ENCODE data around the gene SORBS2.

Gene SORBS2, protein sequence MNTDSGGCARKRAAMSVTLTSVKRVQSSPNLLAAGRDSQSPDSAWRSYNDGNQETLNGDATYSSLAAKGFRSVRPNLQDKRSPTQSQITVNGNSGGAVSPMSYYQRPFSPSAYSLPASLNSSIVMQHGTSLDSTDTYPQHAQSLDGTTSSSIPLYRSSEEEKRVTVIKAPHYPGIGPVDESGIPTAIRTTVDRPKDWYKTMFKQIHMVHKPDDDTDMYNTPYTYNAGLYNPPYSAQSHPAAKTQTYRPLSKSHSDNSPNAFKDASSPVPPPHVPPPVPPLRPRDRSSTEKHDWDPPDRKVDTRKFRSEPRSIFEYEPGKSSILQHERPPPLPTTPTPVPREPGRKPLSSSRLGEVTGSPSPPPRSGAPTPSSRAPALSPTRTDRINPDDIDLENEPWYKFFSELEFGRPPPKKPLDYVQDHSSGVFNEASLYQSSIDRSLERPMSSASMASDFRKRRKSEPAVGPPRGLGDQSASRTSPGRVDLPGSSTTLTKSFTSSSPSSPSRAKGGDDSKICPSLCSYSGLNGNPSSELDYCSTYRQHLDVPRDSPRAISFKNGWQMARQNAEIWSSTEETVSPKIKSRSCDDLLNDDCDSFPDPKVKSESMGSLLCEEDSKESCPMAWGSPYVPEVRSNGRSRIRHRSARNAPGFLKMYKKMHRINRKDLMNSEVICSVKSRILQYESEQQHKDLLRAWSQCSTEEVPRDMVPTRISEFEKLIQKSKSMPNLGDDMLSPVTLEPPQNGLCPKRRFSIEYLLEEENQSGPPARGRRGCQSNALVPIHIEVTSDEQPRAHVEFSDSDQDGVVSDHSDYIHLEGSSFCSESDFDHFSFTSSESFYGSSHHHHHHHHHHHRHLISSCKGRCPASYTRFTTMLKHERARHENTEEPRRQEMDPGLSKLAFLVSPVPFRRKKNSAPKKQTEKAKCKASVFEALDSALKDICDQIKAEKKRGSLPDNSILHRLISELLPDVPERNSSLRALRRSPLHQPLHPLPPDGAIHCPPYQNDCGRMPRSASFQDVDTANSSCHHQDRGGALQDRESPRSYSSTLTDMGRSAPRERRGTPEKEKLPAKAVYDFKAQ (N-terminal part only)

DNA sequence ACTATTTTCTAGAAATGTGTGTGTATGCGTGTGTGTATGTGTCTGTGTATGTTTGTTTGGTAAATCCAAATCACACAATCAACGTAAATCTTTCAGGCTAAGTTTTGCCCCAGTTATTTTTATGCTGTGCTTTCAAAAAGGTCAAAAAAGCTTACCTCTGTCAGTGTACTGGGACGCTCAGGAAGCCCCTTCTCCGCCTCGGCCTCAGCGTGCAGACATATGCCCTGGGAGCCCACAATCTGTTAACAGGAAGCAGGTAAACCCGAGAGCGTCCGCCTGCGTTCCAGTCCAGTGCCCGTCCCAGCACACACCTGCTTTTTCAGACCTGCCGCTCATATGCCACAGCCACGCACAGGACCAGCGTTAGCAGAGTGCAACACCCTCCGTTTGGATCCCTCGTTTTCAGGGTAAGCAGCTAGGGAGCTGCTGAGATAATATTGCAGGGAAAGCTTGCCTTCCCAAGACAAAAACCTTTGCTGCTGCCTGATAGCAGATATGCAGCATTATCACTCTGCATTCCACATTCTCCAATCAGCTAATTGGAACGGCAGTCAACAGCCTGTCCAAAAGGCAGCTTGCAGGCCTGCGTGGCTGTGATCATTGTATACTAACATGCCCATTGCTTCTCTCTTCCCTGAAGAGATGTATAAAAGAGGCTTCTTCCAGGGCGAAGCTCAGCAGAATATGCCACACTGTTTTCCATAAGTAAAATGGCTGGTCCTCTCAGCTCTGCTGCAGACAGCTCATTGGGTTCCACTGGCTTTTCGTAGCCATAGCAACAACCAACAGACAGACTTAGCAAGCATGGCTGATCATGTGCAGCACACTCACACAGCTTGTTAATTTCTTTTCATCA, at the start of gene SORBS2:
SORBS2 (minus strand) TSS at position 686 of the 856 bp plus-strand sequence. CDS start 121,623 bp downstream, outside the sequence.
- peak; percentile 91 for DNase-seq

DNA sequence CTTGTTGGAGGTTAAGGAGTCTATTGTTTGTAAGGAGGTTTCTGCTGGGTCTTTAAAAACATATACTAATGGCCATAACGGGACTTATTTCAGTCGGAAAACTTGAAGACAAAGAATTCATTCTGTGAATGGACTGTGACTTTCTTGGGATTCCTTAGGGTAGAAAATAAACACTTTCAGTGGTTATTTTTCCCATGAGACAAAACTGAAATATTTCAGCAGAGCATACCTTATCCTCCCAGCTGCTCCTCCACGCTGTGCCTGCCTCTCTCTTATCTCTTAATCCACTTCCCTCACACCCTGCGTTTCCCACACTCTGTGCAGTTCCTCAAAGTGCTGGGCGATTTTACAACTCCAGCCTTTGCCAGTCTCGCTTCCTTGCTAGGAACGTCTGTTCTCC, 47.1 kb upstream of the SORBS2 start:
- DNase-seq, result no peak

DNA sequence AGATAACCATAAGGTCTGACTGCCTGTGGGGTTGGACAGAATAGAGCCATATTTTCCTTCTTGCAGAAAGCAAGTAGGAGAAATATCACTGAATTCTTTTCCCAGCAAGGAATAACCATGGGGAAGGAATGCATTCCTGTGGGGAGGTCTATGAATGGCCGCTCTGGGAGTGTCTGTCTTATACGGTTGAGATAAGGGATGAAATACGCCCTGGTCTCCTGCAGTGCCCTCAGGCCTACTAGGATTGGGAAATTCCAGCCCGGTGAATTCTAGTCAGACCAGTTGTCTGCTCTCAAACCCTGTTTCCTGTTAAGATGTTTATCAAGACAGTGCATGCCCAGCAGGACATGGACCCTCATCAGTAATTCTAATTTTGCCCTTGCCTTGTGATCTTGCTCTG, 45.6 kb upstream of the SORBS2 start:
- peak; percentile 2 for DNase-seq

DNA sequence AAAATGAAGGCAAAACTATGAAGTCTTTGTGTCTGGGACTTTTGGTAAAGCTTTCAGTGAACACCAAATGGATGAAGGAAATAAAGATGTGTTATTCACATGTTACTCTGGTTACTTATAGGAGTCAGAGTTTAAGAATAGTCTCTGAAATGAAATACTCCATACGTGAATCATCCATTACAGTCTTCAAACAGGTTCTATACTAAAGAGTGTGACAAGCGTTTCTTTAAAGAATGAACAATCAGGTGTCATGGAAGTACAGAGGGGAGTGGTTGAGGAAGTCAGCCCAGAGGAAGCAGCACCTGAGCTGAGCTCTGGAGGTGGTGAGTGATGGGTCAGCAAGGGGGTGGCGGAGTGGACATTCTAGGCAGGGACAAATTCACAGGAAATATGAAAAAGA, 41.8 kb upstream of the SORBS2 start:
- no peak for DNase-seq

DNA sequence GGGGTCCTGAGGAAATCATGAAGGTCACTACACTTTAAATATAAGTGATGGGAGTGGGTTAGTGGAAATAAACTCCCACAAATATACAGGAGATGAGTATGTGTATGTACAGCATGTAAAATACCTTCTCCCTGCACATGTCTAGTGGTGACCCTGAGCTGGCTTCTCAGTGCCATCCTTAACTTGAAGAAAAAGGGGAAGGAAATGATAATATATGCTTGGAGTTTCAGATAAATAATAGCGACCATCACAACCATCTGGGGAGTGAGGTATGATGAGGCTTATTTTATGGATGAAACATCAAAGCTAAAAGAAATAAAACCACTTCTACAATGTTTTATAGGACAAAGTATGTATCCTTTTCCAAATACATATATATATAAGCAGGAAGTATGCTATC, 41.0 kb upstream of the SORBS2 start:
- no peak for DNase-seq

DNA sequence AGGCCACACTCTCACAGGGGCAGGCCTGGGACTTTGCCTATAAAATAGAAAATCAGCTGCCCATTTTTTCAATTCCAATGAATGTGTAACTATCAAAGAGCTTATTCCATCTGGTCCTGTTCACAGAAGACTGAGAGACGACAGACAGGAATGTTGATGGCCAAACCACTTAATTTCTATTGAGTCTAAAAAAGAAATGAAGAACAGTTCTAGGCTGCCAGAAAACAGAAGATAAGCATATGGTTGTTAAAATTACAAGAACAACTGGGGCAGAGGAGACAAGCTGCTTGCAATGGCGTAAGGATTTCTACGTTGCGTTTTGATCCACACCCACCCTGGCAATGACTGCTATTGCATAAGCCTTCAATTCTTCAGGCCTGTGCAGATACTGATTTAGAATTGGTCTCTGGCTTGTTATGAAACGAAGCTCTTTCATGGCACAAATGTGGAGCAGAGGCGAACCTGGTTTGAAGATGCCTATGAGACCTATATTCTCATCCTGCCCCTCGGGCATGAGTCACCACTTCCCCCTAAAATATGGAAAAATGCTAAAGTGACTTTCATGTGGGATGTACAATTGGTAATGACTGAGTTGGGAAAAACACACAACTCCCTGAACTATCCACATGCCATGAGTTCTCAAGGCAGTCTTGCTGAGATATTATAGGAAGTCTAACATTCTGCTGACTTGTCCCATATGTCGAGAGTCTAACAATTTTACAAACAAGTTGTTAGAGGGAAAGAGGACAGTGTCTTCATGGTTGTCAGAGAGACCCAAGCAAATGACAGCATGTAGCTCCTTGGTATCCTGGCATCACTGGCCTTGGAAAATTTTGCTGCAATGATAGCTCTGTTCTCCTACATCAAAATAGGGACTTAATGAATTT, 37.9 kb upstream of the SORBS2 start:
- no peak for DNase-seq

DNA sequence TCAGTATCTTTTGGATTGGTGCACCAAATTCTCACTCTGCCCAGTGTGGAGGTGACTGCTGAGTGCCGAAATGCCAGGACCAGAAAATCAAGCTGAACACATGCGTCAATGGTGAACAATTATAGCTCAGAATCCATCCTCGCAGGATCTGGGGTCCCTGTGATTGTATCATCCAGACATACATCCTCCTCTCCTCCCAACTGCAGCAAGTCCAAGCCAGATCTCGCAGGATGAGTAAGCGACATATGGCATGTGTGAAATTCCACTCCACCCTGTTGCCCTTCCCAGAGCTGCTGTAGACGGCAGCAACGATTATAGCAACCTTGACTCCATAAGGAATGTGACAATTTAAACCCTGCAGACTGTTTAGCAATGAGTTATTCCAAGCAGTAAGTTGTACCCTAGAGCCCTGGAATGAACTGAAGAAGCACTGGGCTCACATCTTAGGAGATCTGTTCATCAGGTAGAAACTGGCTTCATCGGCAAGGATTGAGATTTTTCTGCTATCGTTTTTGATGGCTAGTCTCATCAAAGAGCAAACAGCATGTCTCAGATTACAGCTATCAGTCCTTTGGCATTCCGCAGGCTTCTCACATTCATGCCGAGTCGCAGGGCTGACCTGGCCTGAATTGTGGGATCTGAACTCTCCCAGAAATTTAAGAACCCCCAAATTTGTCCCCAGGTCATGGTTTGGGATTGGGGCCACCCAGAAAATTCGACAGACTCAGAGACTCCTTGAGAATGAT, 35.5 kb upstream of the SORBS2 start:
- peak; percentile 5 for DNase-seq

DNA sequence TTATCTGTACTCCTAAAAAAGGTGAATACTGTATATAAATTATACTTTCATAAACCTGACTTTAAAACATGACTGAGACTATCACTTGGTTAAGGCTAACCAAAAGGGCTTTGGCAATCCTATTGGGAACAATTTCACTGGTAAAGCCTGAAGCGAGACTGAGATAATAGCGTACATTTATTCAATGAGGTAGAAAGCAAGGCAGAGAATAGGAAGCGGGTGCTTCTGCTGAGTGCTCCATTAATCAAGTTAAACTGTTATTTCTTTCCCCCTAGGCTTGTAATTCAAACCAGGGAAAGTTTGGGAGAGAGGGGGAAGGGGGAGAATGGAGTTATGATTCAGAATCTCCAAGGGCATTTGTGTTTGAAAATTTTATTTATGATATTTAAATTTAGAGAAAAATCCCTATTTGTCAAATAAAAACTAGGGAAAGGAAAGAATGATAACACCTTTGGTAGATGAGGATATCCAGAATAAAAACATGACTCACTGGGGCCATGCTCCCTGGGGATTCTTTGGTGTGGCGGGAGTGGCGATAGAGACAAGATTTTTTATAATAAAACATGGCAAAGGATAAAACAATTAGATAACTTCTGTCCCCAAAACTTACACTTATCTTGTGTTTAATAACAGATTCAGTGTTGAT, 34.6 kb upstream of the SORBS2 start:
- DNase-seq, result no peak

DNA sequence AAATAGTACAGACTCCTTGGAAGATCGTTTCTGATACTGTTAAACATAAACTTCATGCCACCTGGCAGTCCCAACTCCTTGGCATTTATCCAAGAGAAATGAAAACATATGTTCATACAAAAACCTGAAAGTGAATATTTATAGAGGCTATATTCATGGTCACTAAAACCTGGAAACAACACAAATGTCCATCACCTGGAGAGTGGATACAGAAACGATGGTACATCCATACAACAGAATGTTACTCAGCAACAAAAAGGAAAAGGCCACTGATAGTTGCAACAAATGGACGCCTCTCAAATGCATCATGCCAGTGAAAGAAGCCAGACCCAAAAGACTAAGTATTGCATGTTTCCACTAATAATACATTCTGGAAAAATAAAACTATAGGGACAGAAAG, 34.0 kb upstream of the SORBS2 start:
- no peak for DNase-seq

DNA sequence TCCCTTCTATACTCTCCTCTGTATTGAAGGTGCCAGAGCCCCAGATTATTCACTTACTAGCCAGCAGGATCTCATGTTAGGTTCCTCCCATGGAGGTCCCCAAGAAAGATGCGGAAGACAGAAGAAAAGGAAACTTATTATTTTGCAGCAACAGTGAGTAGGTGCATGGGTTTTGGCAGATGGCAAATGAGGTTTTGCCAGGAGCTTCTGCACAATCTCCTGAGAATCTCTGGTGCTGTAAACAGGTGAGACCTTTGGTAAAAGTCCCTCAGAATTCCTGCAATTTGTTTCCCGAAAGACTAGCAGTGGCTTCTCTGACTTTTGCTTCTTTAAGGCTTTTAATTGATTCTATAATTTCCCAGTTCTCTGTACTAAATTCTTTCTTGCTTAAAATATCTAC, 29.5 kb upstream of the SORBS2 start:
- no peak for DNase-seq

DNA sequence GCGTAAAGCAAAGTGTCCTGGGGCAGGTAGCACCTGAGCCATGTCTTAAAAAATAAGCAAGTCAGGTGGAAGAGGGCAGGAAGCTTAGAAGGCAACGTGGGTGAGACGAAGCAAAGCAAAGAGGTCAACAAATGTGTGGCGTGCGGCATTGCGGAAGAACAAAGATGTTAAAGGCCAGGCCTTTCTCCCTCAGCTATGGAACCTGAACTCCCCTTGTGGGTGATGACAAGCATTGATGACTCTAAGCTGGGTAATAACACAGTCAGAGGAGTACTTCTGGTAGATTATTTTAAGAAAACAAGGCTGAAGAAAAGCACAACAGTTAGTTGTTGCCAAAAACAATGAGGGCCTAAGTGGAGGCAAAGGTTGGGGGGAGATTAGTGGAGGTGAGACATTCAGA, 29.0 kb upstream of the SORBS2 start:
- DNase-seq, result no peak

DNA sequence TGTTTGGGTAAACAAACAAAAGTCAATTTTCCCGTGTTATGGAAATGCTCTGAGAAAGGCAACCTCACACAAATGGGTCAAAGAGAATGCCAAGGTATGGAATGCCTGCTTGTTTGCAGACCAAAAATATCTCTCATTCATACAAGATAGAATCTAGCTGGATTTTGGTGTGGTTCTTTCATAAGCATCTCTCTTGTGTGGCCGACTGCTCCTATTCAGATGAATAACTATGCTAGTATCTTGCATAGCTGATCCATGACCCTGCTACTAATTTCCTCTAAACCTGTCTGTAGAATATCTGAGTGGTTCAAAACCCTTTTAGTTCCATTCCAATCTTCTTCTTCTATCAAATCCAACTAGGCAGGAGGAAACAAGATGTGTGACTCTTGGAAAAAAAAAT, 28.2 kb upstream of the SORBS2 start:
- no peak for DNase-seq

DNA sequence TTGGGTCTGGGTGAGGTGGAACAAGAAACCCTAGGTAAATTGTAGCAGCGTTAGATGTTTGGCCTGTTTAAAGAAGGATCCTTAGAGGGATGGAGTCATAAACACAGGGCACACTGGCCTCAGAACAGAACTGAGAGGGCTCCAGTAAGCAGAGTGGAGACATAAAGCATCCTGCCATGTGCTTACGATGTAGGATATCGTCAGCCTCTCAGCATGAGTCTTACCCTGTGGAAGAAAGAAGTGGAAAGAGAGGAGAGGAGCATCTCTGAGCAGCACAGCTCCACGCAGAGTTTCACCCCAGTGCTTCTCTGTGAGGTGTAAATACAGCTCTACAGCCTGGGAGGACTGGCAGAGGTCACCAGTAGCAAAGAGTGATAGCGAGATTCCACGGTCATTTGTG, 27.8 kb upstream of the SORBS2 start:
- DNase-seq, result no peak

DNA sequence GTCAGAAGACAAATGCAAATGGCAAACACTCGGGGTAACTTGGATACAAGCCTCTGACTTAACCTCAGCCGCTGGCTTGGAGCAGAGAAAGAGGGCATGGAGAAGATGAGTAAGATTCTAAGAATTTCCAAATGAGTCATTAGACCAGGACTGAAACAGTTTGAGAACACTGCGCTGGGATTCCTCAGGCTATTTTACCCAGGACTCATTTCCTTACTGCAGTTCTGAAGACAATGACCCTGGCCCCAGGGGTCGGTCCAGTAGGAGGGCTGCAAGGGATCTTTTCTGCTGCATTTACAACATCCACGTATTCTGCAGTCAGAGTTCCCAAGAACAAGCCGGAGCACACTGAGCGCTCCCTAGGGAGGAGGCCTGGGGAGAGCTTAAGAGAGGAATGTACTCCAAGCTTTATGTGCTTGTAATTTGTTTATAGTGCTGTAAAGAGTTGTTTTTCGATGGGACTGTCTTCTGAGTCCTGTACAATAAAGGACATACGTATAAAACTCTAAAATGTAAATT, 27.3 kb upstream of the SORBS2 start:
- no peak for DNase-seq

DNA sequence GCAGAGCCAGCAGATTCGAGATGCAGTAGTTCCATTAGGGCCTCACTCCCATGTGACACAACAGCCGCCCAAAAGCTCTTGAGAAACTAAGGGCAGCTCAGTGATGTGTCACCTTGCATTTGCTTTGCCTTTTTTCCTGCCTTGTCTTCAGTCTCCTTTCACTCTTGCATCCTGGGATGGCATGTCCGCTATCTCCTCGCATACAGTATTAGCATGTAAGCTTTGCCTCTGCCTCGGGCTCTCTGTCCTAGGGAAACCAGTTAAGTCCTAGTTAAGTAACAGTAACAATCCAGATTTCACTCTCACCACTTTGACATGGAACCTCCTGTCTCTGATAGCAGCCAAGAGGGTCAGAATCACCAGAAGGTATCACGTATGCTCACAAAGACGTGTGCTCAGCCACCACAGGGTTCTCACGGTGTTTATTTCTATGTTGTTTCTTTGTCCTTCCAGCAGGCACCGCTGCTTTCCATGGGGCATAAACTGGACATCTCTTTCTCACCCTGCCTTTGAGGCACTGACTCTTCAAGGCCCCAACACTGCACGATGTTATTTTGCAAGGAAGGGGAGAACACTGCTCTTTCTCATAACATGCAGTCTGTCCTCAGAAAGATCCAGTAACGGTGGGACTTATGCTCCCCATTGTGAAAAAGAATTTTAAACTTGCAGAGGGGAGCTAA, 26.7 kb upstream of the SORBS2 start:
- DNase-seq, result no peak

DNA sequence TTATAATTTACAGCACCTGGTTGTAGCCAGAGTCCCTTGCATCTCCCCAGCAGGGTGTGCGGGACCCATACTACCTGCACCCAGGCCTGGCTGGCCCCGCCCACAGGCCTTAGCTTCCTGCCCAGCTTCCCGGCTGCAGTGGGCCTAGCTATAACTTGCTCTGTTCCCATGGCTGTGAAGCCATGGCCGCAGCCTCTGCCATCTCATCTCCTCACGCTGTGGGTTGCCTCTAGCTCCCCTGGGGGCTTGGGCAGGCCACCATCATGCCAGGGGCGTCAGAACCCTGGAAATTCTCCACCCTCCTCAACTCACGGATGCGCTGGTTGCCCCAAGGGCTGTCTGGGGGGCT, 26.1 kb upstream of the SORBS2 start:
- no peak for DNase-seq

DNA sequence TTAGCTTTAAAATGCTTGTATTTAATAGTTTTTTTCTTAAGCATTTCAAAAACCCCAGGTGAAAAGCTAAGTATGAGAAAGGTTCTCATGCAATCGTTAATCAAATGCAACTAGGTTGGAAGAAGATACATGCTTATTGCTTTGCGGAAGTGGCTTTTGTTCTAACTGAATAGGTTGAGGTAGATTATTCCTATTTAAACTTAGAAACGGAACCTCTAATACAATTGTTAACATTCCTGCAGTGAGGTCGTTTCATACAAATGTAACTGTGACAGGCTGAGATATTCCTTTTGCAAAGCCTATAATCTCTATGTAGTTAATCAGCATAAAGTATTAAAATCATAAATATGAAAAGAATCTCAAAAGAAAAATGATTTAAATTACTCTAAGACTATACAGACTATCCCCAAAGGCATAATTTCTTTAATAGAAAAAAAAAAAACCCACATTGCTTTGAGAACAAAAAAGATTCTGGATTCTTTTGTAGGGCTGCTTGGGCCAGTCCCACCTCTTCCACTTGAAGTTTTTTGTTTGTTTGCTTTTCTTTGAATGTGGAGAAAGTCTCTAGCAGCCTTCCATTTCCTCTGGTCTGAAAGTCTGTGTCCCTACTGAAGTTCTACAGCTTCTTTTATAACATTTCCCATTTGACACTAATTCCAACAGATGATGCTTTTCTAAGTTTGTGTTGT, 25.6 kb upstream of the SORBS2 start:
- DNase-seq, result peak; percentile 20

DNA sequence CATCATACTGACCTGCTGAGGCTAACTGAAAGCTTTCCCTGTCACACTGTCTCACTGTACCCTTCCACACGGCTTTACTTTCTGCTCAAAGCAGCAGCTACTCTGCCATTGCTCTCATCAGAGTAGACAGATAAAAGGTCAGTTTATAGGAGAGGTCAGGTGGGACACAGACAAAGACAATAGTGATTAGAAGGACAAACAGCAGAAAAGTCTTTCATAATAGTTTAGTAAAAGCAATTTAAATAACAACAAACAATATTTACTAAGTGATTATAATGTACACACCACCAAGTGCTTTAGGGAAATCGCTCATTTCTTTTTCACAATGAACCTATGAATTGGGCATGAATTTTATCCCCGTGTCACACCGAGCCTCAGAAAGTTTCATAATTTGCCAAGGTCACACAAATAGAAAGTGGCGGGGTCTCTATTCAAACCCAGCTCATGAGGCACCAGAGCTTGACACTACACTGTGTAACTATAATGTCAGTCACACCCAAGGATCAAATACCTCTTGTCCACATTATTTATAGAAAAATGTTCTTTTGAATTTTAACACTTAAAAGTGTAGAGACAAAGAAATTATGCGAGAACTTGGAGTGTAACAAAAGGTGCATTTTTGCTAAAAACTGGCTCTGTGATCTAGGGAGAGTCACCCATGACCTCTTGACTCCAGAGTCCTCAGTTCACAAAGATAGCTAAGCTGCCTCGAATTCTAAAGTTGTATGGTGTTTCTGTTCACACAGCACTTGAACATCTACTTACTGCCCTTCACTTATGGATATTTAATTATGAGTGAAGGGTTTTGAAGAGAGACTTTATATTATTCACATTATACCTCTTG, 24.5 kb upstream of the SORBS2 start:
- DNase-seq, result peak; percentile 11
